Aorta (tissue), 5 donors: ENCODE data around the gene MTSS2. TPM values are rescaled to one million over a fixed set of nuclear protein-coding genes. Genes with fewer than 3 reads are reported as not detected.
A peak's percentile ranks its signal among the peaks of the same experiment; 100 is the strongest.

Experiments used
- ATAC-seq: fragments of 200-7000 bp; cut with Tn5 transposase; one replicate; pipeline ENCODE4 v1.9.1; 2022; ENCODE audit warnings: moderate library complexity; ENCODE audit not compliant: low FRiP score
- DNase-seq, 2 donors: peaks; one replicate each; pipeline ENCODE4 v3.0.0-alpha.2; 2020
- H3K27ac ChIP-seq, 2 donors: one replicate each; pipeline ENCODE4 v1.5.1; 2013; ENCODE audit warnings: low read length in 2 of 2, mild to moderate bottlenecking in 2 of 2, moderate library complexity in 2 of 2, control low read depth in 1 of 2, inconsistent platforms in 1 of 2, low read depth in 1 of 2
- H3K27me3 ChIP-seq, 2 donors: one replicate each; pipeline ENCODE4 v1.6.1; 2013; ENCODE audit warnings: control low read depth in 1 of 2, low read length in 1 of 2, mild to moderate bottlenecking in 1 of 2, moderate library complexity in 1 of 2; ENCODE audit not compliant: insufficient read depth in 2 of 2, control insufficient read depth in 1 of 2
- H3K36me3 ChIP-seq, 2 donors: one replicate each; pipeline ENCODE4 v1.6.1; 2013; ENCODE audit warnings: control low read depth in 1 of 2, low read length in 1 of 2, mild to moderate bottlenecking in 1 of 2; ENCODE audit not compliant: insufficient read depth in 2 of 2, control insufficient read depth in 1 of 2
- H3K4me1 ChIP-seq, 2 donors: one replicate each; pipeline ENCODE4 v1.6.1; 2013; ENCODE audit warnings: low read length in 2 of 2, control low read depth in 1 of 2, mild to moderate bottlenecking in 1 of 2, moderate library complexity in 1 of 2; ENCODE audit not compliant: insufficient read depth in 2 of 2, control insufficient read depth in 1 of 2
- H3K4me3 ChIP-seq, 2 donors: one replicate each; pipeline ENCODE4 v1.5.1; 2013; ENCODE audit warnings: low read length in 2 of 2, control low read depth in 1 of 2, mild to moderate bottlenecking in 1 of 2
- H3K9me3 ChIP-seq: one replicate; pipeline ENCODE4 v1.6.1; 2013; ENCODE audit warnings: mild to moderate bottlenecking, low read length; ENCODE audit not compliant: control insufficient read depth
- WGBS, 2 donors: extraction: QIAGEN DNeasy Blood & Tissue Kit; methylation state at CpG; one replicate each; pipeline ENCODE4 v1.1.7; 2013; 5-methylcytosine and 5-hydroxymethylcytosine counted together
- intact Hi-C, 2 donors: fragments of 100-400 bp; cut with DNase I; formaldehyde crosslinking; loops; one replicate each; pipeline versions ENCODE4 v1.14.2 to v1.15.0; 2022
- polyA plus RNA-seq, 2 donors: library from polyadenylated mRNA; stranded (reverse); fragments of 200-250 nt; gene quantifications; one replicate each; pipeline ENCODE4 v1.2.3, GENCODE V29; 2013
- total RNA-seq, 2 donors: library from RNA; stranded (reverse); fragmentation: NEBNext Ultra II Directional; extraction: Animal tissue kit (Norgen Biotek cat#: 25700); gene quantifications; one replicate each; pipeline ENCODE4 v1.2.1, GENCODE V29; 2021
- donor health status: healthy with polysubstance abuse.
- donor health status: Bipolar disorder and iron deficiency.
- donor health status: DM: no; HTN: no; CAD: no.
- donor health status: DM: no; HTN: no; CAD: no.
- donor health status: DM: yes; HTN: yes; CAD: no.

MTSS2 gene
- total and polyA plus RNA-seq, 4 donors, result 22.0 to 87.4 (median 49.6) TPM

DNA sequence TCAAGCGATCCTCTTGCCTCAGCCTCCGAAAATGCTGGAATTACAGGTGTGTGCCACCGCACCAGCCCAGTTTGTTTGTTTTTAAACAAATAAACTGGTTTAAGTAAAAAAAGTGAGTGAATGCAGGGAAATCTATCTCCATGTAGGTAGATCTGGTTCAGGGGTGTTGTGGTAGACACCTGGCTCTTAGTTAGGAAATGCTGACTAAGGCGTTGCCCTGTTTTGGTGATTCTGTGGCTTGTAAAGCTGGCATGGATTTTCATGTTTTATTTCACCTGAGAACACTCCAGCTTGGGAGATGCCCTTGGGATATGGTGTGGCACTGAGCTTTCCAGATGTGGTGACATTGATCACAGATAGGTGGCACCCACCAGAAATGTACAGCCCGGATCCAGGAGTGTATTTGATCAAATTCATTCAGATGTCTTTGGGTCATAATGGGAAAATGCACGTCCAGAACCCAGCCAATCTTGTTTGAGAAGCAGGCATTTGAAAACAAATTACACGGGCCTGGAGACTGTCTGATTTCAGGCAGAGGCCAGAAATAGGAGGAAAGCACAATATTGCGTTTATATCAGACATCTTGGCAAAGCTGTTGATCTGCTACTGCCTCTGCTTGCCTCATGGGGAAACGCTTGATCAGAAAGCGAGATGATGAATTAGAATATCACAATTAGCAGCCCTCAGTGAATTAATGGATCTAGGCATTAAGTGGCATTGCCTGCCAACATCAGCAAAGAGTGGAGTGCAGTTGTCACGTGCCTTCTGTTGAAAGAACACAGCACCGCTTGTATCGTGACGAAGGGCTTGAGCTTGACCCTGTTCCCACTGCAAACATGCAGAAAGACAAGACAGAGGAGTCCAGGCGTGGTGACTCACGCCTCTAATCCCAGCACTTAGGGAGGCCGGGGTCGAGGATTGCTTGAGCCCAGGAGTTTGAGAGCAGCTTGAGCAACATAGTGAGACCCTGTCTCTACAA lies 46.8 kb downstream of the MTSS2 start:
- Histone ChIP-seq H3K27me3 (no peaks in the 10 kb centered on the region), H3K9me3 (no peaks in the 10 kb centered on the region), H3K4me1 (peaks cover 0 to 8% of the 10 kb centered on the region in 2 donors), H3K36me3 (no peaks in the 10 kb centered on the region), H3K4me3 (no peak overlapping the region), H3K27ac (peak overlapping the region; percentile 32 to 64)
- WGBS, 2 donors, result 25 to 28% methylated on average over 18 of the region's 18 CpGs
- intact Hi-C loops, result loop anchor here in 1 of 2 donors (5.0 kb wide), 1 partner anchor 62 kb away; no protein-coding TSS in a partner anchor
- peak; percentile 60 for ATAC-seq
- no peak for DNase-seq

Other genes with a start within 250 kb of the MTSS2 start
- gene ST3GAL2, start 247.0 kb downstream of the MTSS2 start, total RNA-seq, result 10 to 100 TPM; 28.3 to 39.5 TPM
- gene ST3GAL2, start 247.0 kb downstream of the MTSS2 start, polyA plus RNA-seq, result 1 to 10 TPM; 4.1 to 8.5 TPM
- 10 to 100 TPM; 11.0 to 14.8 TPM for gene FCSK, start 231.5 kb downstream of the MTSS2 start, total RNA-seq
- gene FCSK, start 231.5 kb downstream of the MTSS2 start, polyA plus RNA-seq, result 10 to 100 TPM in 1 of 2 donors, 1 to 10 TPM in 1; 5.4 to 21.2 TPM
- gene COG4, start 162.5 kb downstream of the MTSS2 start, total RNA-seq, result 10 to 100 TPM; 35.7 to 44.6 TPM
- gene COG4, start 162.5 kb downstream of the MTSS2 start, polyA plus RNA-seq, result 10 to 100 TPM; 18.2 to 96.2 TPM
- gene SF3B3, start 162.2 kb downstream of the MTSS2 start, total RNA-seq, result 100 to 1,000 TPM; 137 to 175 TPM
- 10 to 100 TPM; 15.3 to 55.2 TPM for gene SF3B3, start 162.2 kb downstream of the MTSS2 start, polyA plus RNA-seq
- 10 to 100 TPM; 14.2 to 21.9 TPM for gene IL34, start 39.5 kb downstream of the MTSS2 start, total RNA-seq
- 10 to 100 TPM; 19.4 to 98.6 TPM for gene IL34, start 39.5 kb downstream of the MTSS2 start, polyA plus RNA-seq
- 10 to 100 TPM; 24.6 to 25.0 TPM for gene VAC14, start 115.1 kb upstream of the MTSS2 start, total RNA-seq
- gene VAC14, start 115.1 kb upstream of the MTSS2 start, polyA plus RNA-seq, result 10 to 100 TPM; 19.8 to 24.8 TPM